ENCODE results near the gene FAM228A.

- TF ChIP-seq EZH2 (IDR thresholded peaks at IDR 0.05) (no peak), POLR2AphosphoS5 (IDR thresholded peaks at IDR 0.05; ENCODE audit: borderline replicate concordance, low read depth, low read length) (no peak), FOXP2 (optimal IDR thresholded peaks at IDR 0.05; ENCODE audit: control extremely low read depth, extremely low read length, insufficient read depth) (no peak)
Measured at GRCh38 chr2:24158131-24158530, 16.7 kb upstream of the FAM228A start.
